ENCODE measurements around the gene KAT5. TPM values are rescaled to one million over a fixed set of nuclear protein-coding genes. Genes with fewer than 3 reads are reported as not detected.
"Not testable (repeated sequence)": the region's sequence is repeated elsewhere in the genome, so short reads cannot be mapped to it uniquely, and the experiment has no call there.

KAT5 gene
- total RNA-seq, 1 experiment from 2014 or later = 37.6 TPM

GRCh38 chr11:65672180-65672860 lies 39.7 kb upstream of the KAT5 start:
- Mint-ChIP-seq H3K27me3 (ENCODE audit: insufficient read depth, unreplicated experiment) (no peaks in the 10 kb centered on the region), H3K4me3 (ENCODE audit: unreplicated experiment) (no peak overlapping the region), H3K36me3 (ENCODE audit: insufficient read depth, unreplicated experiment) (no peaks in the 10 kb centered on the region), H3K27ac (ENCODE audit: low read depth, unreplicated experiment) (no peak overlapping the region), H3K9me3 (ENCODE audit: unreplicated experiment) (no peaks in the 10 kb centered on the region), H3K4me1 (ENCODE audit: insufficient read depth, unreplicated experiment) (no peaks in the 10 kb centered on the region)
- no peak for TF ChIP-seq CTCF (IDR thresholded peaks at IDR 0.05; ENCODE audit: unreplicated experiment)
- POLR2A ChIA-PET = interaction anchor here (0.8 to 1.0 kb wide), 2 partner anchors 9 to 261 kb away, joined by 3 to 5 read pairs; partner anchors contain the start of gene RELA
- intact Hi-C loops (cut with micrococcal nuclease) = no loop called here
- no peak for DNase-seq (ENCODE audit: unreplicated experiment)
- CTCF ChIA-PET = interaction anchor here (0.7 kb wide), 1 partner anchor 1449 kb away, joined by 3 read pairs; no protein-coding TSS in a partner anchor
- no TSS peak for BruUV-seq (replicated peaks)

- Mint-ChIP-seq H3K27me3 (ENCODE audit: insufficient read depth, unreplicated experiment) (no peaks in the 10 kb centered on the region), H3K9me3 (ENCODE audit: unreplicated experiment) (no peaks in the 10 kb centered on the region), H3K4me3 (ENCODE audit: unreplicated experiment) (no peak overlapping the region), H3K27ac (ENCODE audit: low read depth, unreplicated experiment) (no peak overlapping the region), H3K4me1 (ENCODE audit: insufficient read depth, unreplicated experiment) (no peaks in the 10 kb centered on the region), H3K36me3 (ENCODE audit: insufficient read depth, unreplicated experiment) (no peaks in the 10 kb centered on the region)
- intact Hi-C loops (cut with micrococcal nuclease) = no loop called here
- TF ChIP-seq CTCF (IDR thresholded peaks at IDR 0.05; ENCODE audit: unreplicated experiment) = no peak
- BruUV-seq (replicated peaks) = no TSS peak
- DNase-seq (ENCODE audit: unreplicated experiment) = no peak
- POLR2A ChIA-PET = interaction anchor here (0.8 kb wide), 1 partner anchor 10 kb away, joined by 3 read pairs; the partner anchor contains the start of gene RELA
- CTCF ChIA-PET = interaction anchor here (0.6 to 0.7 kb wide), 3 partner anchors 27 to 1456 kb away, joined by 3 to 5 read pairs (median 4); no protein-coding TSS in a partner anchor
Measured at GRCh38 chr11:65672982-65673381, 39.1 kb upstream of the KAT5 start.

GRCh38 chr11:65680192-65680743 lies 31.8 kb upstream of the KAT5 start:
- H3K4me3 Mint-ChIP-seq (ENCODE audit: unreplicated experiment) = no peak overlapping the region
- H3K4me1 Mint-ChIP-seq (ENCODE audit: insufficient read depth, unreplicated experiment) = no peaks in the 10 kb centered on the region
- ChIA-PET CTCF (no interaction called here), POLR2A (no interaction called here)
- DNase-seq (ENCODE audit: unreplicated experiment) = no peak
- no TSS peak for BruUV-seq (replicated peaks)
- intact Hi-C loops (cut with micrococcal nuclease) = no loop called here
- H3K36me3 Mint-ChIP-seq (ENCODE audit: insufficient read depth, unreplicated experiment) = no peaks in the 10 kb centered on the region
- no peaks in the 10 kb centered on the region for H3K9me3 Mint-ChIP-seq (ENCODE audit: unreplicated experiment)
- TF ChIP-seq CTCF (IDR thresholded peaks at IDR 0.05; ENCODE audit: unreplicated experiment) = no peak
- H3K27ac Mint-ChIP-seq (ENCODE audit: low read depth, unreplicated experiment) = no peak overlapping the region
- peaks cover 16% of the 10 kb centered on the region for H3K27me3 Mint-ChIP-seq (ENCODE audit: insufficient read depth, unreplicated experiment)

GRCh38 chr11:65683480-65683879 lies 28.6 kb upstream of the KAT5 start:
- ChIA-PET POLR2A (interaction anchor here (1.0 kb wide), 1 partner anchor 17 kb away, joined by 3 read pairs; no protein-coding TSS in a partner anchor), CTCF (interaction anchor here (1.5 to 1.9 kb wide), 2 partner anchors 22 to 149 kb away, joined by 3 to 6 read pairs; no protein-coding TSS in a partner anchor)
- H3K4me1 Mint-ChIP-seq (ENCODE audit: insufficient read depth, unreplicated experiment); H3K36me3 Mint-ChIP-seq (ENCODE audit: insufficient read depth, unreplicated experiment); H3K27ac Mint-ChIP-seq (ENCODE audit: low read depth, unreplicated experiment); intact Hi-C loops (cut with micrococcal nuclease); H3K9me3 Mint-ChIP-seq (ENCODE audit: unreplicated experiment); DNase-seq (ENCODE audit: unreplicated experiment); BruUV-seq (replicated peaks); H3K4me3 Mint-ChIP-seq (ENCODE audit: unreplicated experiment): not testable (repeated sequence)
- H3K27me3 Mint-ChIP-seq (ENCODE audit: insufficient read depth, unreplicated experiment) = peaks cover 16% of the 10 kb centered on the region

Measured in MCF 10A (cell line).